HG03521 (cell line): ENCODE measurements around the gene PTPRN2.

Experiments used
- ATAC-seq: cut with Tn5 transposase; IDR thresholded peaks from one replicate; pipeline ENCODE4 v1.9.1; 2021; ENCODE audit warnings: mild to moderate bottlenecking, moderate library complexity; ENCODE audit not compliant: unreplicated experiment

The PTPRN2 gene

DNA sequence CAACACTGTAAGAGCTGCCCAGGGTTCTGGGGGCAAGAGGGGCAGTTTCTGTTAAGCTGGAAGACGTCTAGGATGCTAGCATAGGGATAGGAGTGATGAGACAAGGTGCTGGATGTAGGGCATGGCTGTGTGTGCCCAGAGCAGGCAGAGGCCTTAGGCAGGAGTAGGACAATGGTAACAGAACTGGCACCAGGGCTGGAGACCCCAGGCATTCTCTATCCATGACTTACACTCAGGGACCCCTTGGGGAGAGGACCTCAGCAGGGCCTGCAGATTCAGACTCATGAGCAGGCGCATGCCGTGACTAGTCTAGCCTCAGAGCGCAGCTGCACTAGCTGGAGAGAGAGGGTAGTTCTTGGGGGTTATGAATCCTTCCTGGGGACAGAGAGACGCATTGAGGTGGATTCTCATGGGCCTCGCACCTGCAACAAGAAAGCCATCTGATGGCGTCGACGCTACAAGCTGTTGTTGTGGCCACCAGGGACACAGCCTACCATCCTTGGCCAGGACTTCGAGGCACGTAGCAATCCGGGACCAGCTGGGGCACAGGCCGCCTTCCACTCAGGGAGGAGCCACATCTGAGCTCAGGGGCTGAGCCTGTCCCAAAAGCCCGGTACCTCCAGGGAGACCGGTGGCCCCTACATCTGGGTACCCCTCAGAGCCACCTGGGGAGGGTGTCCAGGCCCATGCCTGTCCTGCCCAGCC is 474.1 kb downstream of the PTPRN2 start:
- ATAC-seq = no peak

DNA sequence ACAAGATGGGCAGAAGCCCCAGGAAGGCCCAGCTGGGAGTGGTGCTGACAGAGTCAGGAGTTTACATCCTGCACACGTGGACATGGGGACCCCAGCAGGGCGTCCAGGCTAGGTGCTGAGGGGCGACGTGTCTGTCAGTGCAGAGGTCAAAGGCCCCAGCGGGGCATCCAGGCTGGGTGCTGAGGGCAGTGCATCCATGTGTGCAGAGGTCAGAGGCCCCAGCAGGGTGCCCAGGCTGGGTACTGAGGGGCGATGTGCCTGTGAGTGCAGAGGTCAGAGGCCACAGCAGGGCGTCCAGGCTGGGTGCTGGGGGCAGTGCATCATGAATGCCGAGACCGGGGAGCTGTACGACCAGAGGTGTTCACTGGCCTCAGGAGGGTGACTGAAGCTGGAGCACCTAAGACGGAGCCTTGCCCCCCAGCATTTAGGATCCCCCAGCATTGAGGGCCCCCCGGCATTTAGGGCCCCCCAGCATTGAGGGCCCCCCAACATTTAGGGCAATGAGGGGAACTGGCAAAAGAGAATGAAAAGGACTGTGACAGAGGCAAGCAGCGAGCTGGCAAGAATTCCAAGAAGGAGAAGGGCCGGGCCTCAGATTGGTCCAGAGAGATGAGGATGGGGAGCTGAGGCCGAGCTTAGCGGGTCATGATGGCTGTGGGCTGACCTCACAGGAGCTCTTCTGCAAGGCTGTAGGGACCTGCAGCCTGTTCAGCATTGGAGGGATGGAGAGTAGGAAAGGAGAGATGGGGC is 474.9 kb downstream of the PTPRN2 start:
- ATAC-seq = no peak

DNA sequence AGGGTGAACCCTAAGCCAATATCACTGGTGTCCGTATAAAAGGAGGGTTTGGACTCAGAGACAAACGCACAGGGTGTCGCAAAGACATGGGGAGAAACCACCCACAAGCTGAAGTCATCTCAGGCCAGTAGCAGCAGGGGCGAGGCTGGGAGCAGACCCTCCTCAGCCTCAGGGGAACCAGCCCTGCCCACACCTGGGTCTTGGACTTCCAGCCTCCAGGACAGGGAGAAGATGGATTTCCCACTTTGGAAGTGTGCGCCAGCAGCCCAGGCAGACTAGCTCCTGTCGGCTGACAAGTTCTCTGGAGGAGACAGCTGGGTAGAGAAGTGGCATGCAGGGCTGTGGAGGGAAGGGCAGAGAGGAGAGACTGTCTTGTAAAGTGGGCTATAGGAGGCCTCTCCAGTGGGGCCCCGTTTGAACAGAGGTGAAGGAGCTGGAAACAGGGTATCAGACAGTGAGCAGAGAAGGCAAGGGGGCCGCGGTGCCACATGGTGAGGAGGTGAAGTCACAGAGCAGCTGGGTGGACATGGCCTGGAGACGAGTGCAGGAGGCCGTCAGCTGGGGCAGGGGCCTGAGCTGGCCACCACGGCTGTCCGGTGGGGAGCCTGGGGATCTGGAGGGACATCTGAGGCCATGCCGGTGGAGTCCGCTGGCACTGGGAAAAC is 475.6 kb downstream of the PTPRN2 start:
- ATAC-seq = no peak

DNA sequence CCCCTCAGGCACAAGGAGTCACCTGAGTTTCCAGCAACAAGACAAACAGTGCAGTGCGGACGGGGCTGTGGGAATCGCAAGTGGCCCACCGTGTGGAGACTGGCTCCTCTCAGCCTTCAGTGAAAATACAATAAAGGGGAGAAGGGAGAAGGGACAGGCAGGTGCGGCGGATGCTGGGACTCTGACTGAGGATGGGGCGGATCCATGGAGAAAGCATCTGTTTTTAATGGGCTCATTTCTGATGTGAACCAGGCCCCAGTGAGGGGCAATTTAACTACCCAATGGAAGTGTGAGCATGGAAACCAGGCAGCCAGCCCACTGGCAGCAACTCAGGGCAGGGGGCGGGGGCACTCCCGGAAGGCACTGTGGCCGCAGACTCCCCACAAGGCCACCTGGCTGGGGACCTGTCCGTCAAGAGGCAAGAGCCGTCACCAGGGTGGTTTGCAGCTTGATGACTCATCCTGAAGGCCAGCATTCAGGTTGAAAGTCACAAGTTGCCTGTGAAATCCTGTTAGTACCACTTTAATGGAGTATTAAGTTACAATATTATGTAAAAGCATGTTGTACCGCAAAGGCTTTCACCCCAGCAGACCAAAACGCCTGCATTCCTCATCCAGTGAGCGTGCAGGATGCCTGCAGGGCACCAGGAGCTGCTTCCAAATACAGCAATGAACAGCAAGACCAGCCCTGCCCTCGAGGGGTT is 476.4 kb downstream of the PTPRN2 start:
- no peak for ATAC-seq

DNA sequence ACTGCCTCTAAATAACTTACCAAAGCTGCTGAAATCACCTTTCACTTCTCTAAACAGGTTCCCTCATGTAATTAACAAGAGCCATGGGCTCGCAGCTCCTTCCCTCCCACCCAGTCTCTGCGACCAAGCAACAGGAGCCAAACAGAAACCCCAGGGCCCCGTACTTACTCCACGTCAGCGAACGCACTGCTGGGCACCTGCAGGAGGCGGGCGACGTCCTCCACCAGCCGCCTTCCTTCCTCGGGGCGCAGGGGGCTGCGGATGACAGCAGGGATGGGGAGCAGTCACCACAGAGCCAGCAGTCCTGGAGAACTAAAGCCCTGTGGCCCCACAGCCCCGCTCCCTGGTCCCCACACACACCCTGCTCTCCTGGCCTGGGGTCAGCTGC is 477.0 kb downstream of the PTPRN2 start:
- no peak for ATAC-seq

DNA sequence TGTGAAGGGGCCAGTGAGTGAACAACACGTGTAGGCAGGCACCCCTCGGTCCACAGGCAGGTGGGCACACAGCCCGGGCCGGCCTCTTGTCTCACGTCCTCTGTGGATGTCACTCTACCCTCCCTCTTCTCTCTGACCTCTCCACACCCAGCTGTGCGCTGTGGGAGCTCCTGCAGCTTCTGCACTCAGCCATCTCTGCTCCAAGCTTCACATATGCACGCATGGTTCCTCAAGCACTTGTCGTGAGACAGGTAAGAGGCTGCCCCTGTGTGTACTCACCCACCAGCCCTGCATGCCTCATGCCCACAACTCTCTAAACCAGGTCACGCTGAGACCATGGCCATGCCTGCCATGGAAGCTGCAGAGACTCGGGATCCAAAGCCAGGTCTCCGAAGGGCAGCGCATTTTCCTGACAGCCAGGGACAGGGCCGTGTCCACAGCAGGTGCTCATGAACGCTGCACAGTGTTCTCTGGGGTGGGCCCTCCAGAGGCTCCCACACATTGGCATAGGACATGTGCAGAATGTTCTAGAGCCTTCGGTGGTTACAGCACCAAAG is 477.5 kb downstream of the PTPRN2 start:
- no peak for ATAC-seq

DNA sequence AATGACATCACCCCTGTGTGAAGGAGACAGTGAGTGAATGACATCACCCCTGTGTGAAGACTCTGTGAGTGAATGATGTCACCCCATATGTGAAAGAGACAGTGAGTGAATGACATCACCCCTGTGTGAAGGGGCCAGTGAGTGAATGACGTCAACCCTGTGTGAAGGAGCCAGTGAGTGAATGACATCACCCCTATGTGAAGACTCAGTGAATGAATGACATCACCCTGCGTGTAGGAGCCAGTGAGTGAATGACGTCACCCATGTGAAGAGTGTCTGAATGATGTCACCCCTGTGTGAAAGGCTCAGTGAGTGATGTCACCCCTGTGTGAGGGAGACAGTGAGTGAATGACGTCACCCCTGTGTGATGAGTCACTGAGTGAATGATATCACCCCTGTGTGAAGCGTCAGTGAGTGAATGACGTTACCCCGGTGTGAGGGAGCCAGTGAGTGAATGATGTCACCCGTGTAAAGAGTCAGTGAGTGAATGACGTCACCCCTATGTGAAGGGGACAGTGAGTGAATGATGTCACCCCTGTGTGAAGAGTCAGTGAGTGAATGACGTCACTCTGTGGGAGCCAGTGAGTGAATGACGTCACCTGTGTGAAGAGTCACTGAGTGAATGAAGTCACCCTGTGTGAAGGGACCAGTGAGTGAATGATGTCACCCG is 478.1 kb downstream of the PTPRN2 start:
- ATAC-seq = no peak

DNA sequence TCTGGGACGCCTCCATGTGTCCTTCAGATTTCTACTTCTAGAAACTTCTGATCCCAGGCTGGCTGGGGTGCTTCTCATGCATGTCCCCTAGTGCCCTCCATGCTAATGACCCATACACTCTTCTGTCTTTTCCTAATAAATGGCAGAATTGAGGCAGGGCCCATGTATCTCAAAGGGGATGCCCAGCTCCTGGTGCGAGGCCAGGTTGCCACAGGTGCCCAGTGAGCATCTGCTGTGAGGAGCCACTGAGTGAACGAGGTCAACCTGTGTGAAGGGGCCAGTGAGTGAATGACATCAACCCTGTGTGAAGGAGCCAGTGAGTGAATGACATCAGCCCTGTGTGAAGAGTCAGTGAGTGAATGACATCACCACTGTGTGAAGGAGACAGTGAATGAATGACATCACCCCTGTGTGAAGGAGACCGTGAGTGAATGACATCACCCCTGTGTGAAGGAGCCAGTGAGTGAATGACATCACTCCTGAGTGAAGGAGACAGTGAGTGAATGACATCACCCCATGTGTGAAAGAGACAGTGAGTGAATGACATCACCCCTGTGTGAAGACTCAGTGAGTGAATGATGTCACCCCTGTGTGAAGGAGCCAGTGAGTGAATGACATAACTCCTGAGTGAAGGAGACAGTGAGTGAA is 478.9 kb downstream of the PTPRN2 start:
- ATAC-seq = no peak

DNA sequence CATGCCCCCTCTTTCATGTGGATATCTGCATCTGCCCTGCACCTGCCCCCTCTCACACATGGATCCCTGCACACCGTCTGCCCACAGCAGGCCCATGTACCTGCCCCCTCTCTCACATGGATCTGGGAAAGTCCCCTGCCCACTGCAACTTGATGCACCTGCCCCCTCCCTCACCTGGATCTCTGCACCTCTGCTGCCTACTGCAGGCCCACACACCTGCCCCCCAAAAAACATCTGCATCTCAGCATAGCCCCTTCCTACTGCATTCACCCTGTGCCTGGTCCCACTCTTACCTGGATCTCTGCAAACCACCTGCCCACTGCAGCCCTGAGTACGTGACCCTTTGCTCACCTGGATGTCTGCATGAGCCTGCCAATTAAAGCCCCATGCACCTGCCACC is 479.8 kb downstream of the PTPRN2 start:
- no peak for ATAC-seq

DNA sequence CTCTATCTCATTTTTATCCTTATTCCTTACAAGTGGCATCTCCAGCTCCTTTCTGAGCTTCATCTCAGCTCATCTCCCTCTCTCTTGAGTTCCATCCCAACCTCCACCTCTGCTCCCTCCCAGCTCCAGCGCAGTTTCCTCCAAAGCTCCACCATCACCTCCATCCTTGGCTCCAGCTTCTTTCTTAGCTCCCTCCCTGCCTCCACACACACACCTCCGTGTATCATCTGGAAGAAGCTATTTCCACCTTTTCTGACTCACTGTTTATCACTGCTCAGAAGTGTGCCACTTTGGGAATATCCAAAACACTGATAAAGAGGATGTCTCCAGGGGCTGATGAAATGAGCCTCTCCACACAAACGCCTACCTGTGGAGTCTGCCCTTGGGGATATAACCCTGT is 481.4 kb downstream of the PTPRN2 start:
- ATAC-seq = no peak

DNA sequence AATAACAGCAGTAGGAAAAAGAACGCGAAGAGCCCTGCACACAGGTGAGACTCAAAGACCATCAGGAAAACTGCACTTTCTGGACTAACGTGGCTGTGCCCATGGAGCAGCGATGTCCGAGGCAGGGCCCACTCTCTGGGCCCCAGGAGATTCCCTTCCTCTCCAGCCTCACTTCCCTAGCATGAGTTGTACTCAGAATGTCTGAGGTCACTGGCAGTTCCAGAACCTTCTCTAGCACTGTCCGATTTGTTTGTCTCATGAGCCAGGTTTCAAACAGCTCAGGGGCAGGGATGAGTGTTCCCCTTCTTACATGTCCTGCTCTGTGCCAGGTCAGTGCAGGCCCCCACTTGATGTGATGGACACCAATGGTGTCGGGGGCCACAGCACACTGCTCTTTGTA is 484.2 kb downstream of the PTPRN2 start:
- ATAC-seq = no peak

DNA sequence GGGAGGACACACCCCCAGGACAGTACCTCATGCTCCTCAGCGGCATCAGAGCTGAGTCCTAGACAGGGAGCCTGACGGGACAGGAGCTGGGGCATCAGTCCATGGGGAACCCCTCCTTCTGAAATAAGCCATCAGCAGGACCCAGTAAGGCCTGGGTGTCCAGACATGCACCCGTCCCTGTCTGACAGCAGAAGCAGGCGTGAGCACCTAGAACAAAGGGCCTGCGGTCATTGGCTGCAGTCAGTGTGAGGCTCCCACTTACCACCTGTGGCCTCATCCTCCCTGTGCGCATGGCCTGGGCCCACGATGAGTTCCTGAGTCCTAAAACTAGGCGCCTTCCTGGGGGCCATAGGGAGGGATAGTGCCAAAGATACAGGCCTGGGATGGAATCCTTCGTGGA is 484.7 kb downstream of the PTPRN2 start:
- ATAC-seq = no peak

DNA sequence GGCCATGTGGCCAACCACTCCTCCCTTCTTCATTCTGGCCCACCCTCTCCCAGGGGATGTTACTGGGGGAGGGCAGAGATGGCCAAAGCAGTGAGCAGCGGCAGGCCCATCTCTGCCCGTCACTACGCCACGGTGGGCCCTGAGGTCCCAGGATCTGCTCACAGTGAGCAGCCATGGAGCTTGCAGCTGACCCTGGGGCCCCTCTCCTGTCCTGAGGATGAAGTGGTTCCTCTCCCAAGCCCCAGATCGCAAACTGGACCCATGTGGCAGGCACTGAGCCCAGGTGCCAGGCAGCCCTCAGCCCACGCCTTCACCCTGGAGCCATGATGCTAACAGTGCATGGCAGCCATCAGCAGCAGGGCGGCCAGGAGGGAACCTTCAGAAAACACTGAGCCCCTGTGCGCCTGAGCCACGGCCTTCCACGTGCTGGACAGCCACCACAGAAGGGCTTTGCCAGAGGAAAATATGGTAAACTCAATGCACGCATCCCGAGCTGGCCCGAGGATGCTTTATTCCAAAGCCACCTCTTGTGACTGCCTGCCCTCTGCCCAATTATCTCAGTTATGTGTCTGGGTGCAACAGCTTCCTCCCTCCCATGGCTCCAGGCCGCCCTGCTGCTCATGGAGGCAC is 485.7 kb downstream of the PTPRN2 start:
- ATAC-seq = no peak

DNA sequence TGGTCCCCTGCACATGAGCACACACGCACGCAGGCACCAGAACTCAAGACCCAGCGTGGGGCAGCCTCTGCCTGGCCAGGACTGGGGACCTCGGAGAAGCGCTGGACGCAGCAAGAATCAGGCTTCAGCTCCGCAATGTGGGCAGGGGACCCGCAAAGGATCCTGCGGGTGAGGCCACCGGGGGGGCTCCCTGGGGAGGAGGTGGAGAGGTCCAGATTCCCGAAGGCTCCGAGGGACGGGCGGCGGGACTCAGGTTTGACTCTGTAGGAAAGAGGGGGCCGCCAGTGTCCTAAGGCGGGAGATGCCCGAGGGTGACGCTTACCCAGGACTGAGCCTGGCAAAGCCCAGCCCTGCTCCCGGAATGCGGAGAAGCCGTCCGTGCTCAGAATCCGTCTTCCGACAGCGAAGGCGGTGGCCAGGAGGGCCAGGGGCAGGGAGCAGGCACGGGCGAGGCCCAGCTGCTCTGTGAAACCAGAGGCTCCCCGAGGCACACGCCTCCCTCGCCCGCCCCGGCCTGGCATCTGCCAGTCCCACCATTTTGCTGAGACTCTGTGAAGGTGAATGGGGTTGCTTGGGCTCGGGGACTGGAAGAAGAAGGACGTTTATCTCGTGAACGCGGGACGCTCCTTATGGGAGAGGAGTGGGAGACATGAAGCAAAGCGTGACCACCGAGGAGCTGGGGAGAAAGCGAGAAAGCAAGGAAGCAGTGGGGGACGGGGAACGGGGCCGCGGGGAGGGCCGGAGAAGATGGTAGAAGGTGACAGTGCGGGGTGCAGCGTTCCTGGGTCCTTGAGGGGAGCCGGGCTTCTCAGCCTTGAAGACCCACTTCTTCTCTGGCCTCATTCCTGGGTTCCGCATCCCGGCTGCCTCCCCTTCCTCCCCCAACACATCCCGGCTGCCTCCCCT is 489.2 kb downstream of the PTPRN2 start:
- no peak for ATAC-seq

DNA sequence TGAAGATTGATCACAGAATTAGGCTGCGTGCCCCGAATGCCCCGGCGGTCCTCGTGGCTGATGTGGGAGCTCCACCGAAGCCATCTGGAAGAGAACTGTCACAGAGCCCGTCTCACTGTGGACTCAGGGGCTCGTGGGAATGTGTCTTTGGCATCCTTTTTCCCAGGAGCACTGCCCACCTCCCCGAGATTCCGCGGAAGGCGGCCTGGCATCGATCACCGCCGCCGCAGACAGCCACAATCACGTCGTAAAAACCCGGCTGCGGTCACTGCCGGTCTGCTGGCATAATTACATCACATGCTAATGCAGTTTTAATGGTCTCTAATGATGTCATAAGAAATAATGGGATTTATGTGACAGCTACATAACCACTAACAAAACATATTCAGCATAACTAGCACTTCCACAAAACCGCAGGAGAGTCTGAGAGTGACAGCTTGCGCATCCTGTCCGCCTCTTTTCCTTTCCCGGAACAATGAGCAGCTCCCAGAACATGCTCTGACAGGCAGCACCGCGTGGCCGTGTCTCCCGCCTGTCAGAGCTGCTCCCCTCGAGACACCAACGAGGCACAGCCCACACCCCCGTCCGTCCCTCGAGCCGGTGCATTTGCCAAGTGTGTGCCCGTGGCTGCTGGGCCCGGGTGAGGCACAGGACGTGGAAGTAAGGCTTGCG is 490.0 kb downstream of the PTPRN2 start:
- no peak for ATAC-seq

DNA sequence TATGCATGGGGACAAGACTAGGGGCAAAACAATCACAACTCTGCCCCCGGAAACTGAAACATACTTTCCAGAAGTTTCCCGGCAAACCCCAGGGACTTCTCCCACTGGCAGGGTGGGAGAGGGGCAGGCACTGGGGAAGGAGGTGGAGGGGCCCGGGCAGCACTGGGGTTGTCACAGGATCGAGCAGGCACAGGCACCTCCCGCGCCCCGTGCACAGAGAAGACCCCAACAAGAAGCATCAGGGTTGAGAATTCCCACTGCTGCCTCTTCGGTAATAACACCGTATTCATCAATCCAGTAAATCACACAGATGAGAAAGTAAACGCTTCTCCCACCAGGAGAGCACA is 490.5 kb downstream of the PTPRN2 start:
- no peak for ATAC-seq

DNA sequence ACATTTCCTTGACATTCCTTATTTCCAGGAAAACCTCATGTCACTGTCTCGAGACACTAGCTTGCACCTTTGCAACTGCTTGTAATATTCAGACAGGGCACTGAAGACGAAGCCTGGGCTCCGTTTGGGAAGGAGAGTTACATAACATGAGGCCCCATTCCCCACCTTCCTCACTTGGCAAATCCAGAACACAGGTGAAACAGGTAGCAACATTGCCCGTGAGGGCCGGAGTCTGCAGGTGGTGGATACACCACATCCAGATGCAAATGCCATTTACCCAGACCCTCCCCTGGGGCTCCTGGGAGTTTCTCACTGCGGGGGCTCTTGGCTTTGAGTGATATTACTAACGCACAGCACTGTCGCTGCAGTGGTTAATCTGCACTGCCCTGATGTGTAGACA is 491.0 kb downstream of the PTPRN2 start:
- no peak for ATAC-seq

DNA sequence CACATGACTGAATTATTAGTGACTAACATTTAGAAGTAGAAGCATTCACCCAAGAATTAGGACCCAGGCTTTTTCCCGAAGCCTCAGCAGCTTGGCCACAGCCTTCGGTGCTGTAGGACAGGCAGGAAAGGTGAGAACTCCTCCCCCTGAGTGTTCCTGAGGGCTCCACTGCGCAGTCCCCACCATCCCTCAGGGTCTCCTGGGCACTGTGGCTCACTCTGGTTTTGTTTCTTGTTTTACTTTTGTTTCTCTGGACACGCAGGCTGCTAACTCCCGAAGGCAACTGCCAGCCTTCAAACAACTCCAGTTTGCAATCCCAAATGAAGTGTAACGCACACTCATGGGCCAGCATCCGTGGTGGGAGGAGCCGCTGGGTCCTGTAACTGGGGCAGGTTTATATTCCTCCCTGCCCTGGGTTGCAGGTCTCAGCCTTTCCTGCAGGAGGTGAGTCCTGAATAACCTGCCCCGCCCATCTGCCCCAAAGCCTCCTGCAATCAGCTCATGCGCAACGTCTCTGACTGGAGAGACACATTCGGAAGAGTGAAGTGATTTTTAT is 492.9 kb downstream of the PTPRN2 start:
- ATAC-seq = no peak
